OCI-LY3 (cell line): Measurements from ENCODE around the gene HHIP.

ENCODE experiments used
- EZH2phosphoT487 ChIP-seq: fragments of 200-600 bp; shearing (Covaris generic); IDR thresholded peaks from 2 replicates; pipeline ENCODE4 v1.6.1; 2018; ENCODE audit warnings: antibody characterized with exemption, mixed run types, low read depth
- TF ChIP-seq, protein P1 (sequence below): fragments of 200-600, 300-600 bp; sonication (generic); IDR thresholded peaks from 2 replicates; pipeline ENCODE4 v1.5.1; 2014; ENCODE audit warnings: antibody characterized with exemption, low read length, low read depth

DNA sequence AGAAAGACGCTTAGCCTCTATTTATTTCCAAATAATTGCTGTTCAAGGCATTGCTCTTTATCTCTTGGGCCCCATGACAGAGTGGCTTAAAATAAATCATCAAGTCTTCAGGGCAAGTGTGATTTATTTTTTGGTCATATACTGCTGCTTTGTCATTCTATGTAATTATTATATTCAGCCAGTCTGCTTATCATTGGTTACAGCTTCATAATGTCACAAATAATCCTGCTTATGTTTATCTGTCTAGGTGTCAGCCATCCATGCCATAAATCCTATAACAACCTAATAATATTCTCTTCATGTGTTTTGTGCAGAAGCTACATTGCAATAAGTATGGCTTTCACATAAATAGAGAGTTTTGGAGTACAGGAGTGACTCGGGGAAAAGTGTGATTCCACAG, 41.0 kb downstream of the HHIP start:
- TF ChIP-seq, protein P1, sequence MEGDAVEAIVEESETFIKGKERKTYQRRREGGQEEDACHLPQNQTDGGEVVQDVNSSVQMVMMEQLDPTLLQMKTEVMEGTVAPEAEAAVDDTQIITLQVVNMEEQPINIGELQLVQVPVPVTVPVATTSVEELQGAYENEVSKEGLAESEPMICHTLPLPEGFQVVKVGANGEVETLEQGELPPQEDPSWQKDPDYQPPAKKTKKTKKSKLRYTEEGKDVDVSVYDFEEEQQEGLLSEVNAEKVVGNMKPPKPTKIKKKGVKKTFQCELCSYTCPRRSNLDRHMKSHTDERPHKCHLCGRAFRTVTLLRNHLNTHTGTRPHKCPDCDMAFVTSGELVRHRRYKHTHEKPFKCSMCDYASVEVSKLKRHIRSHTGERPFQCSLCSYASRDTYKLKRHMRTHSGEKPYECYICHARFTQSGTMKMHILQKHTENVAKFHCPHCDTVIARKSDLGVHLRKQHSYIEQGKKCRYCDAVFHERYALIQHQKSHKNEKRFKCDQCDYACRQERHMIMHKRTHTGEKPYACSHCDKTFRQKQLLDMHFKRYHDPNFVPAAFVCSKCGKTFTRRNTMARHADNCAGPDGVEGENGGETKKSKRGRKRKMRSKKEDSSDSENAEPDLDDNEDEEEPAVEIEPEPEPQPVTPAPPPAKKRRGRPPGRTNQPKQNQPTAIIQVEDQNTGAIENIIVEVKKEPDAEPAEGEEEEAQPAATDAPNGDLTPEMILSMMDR = no peak
- TF ChIP-seq EZH2phosphoT487 = no peak
